OCI-LY7 (cell line): ENCODE data around the gene CISTR. TPM values are rescaled to one million over a fixed set of nuclear protein-coding genes. Genes with fewer than 3 reads are reported as not detected.
"Not testable (repeated sequence)": the region's sequence is repeated elsewhere in the genome, so short reads cannot be mapped to it uniquely, and the experiment has no call there.

ENCODE experiments used
- BruUV-seq: library from RNA; stranded (reverse); fragments of 400-500 nt; replicated peaks from 2 replicates; lab custom pipeline; 2021; lab: Mats Ljungman, UMichigan
- CTCF ChIA-PET: fragments of 300-600 bp; sonication (Branson Sonifier 250); formaldehyde crosslinking; loops from one replicate; lab custom pipeline; 2022; ENCODE audit warnings: antibody characterized with exemption; ENCODE audit not compliant: unreplicated experiment; lab: Charles Lee
- POLR2A ChIA-PET: fragments of 300-600 bp; sonication (Branson Sonifier 250); formaldehyde crosslinking; loops from one replicate; lab custom pipeline; 2022; ENCODE audit warnings: antibody characterized with exemption; lab: Charles Lee
- DNase-seq: peaks from one replicate; pipeline ENCODE4 v3.0.0-alpha.2; 2015; ENCODE audit warnings: low spot score
- H2AFZ ChIP-seq: fragments of 200-600 bp; sonication (generic), shearing (Covaris generic); 2 replicates; pipeline ENCODE4 v1.6.1; 2014; ENCODE audit warnings: mild to moderate bottlenecking, antibody characterized with exemption, low read length, moderate library complexity
- H3K27ac ChIP-seq: fragments of 200-600 bp; sonication (generic); 2 replicates; pipeline ENCODE4 v1.5.1; 2014; ENCODE audit warnings: mixed run types, low read depth, mild to moderate bottlenecking, moderate library complexity, low read length, inconsistent platforms; ENCODE audit not compliant: poor library complexity, severe bottlenecking
- H3K36me3 ChIP-seq: fragments of 200-600 bp; sonication (generic); 2 replicates; pipeline ENCODE4 v1.6.1; 2014; ENCODE audit warnings: mild to moderate bottlenecking, antibody characterized with exemption, low read length, moderate library complexity, mixed read lengths; ENCODE audit not compliant: insufficient read depth
- H3K4me1 ChIP-seq: fragments of 200-600 bp; sonication (generic); 2 replicates; pipeline ENCODE4 v1.5.1; 2014; ENCODE audit warnings: mild to moderate bottlenecking, low read length; ENCODE audit not compliant: insufficient read depth, poor library complexity, severe bottlenecking
- H3K4me2 ChIP-seq: fragments of 200-600 bp; sonication (generic); 2 replicates; pipeline ENCODE4 v1.6.1; 2014; ENCODE audit warnings: mild to moderate bottlenecking, low read length
- H3K4me3 ChIP-seq: fragments of 200-600 bp; sonication (generic); 2 replicates; pipeline ENCODE4 v1.5.1; 2014; ENCODE audit warnings: mild to moderate bottlenecking, low read depth, low read length; ENCODE audit not compliant: poor library complexity, severe bottlenecking
- H3K79me2 ChIP-seq: fragments of 200-600 bp; sonication (generic); 2 replicates; pipeline ENCODE4 v1.6.1; 2016; ENCODE audit warnings: low read depth, mild to moderate bottlenecking, low read length, moderate library complexity, mixed read lengths; ENCODE audit not compliant: insufficient read depth
- H3K9me2 ChIP-seq: fragments of 200-600 bp; sonication (generic); 2 replicates; pipeline ENCODE4 v1.6.1; 2016; ENCODE audit warnings: mild to moderate bottlenecking, low read length, mixed read lengths; ENCODE audit not compliant: insufficient read depth
- H3K9me3 ChIP-seq: fragments of 200-600 bp; sonication (generic); 2 replicates; pipeline ENCODE4 v1.6.1; 2014; ENCODE audit warnings: mild to moderate bottlenecking, mixed run types, low read length, mixed read lengths
- H4K20me1 ChIP-seq: fragments of 200-600 bp; sonication (generic); 2 replicates; pipeline ENCODE4 v1.6.1; 2014; ENCODE audit warnings: mild to moderate bottlenecking, antibody characterized with exemption, low read length, moderate library complexity, mixed read lengths; ENCODE audit not compliant: insufficient read depth
- EZH2phosphoT487 ChIP-seq: fragments of 200-600 bp; sonication (generic); IDR thresholded peaks from 2 replicates; pipeline ENCODE4 v1.6.1; 2018; ENCODE audit warnings: low read depth, borderline replicate concordance, mild to moderate bottlenecking, mixed run types, antibody characterized with exemption, low read length, moderate library complexity, mixed read lengths
- intact Hi-C: fragments of 100-400 bp; cut with micrococcal nuclease; formaldehyde crosslinking; loops from one replicate; pipeline ENCODE4 v1.10.0; 2022; ENCODE audit not compliant: unreplicated experiment
- total RNA-seq, 2 experiments: library from RNA; depleted of rRNA in 1 of 2; stranded (reverse); fragments of >200 nt in 1 of 2; shearing (Covaris generic) in 1 of 2; gene quantifications; 2 replicates each; pipeline ENCODE4 v1.2.3, GENCODE V29; 2014 to 2022
- TF ChIP-seq, protein P1 (sequence below): fragments of 200-600 bp; sonication (generic); conservative IDR thresholded peaks from 2 replicates; pipeline ENCODE4 v1.5.1; 2014; ENCODE audit warnings: mild to moderate bottlenecking, antibody characterized with exemption, low read length, moderate library complexity, mixed read lengths

The CISTR gene
- total RNA-seq, 2 experiments from 2014 or later, result 0.76 to 1.3 TPM

DNA sequence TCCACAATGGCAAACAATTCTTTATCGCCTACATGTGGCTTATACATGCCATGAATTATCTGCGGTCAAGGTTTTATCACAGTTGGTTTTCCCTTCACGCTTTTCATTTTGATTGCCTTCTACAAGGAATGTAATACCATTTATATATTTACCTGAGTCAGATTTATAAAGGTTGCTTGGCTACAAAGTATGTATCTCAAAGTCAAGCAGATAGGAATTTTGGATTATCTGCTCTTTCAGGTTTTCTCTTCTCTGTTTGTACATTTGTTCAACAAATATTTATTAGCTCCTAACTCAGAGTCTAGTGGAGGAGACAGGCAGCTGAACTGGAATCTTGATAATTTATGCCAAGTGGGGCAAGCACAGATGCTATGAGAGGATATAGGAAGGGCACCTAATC, 28.5 kb upstream of the CISTR start:
- POLR2A ChIA-PET, result interaction anchor here (1.7 kb wide), 1 partner anchor 46 kb away, joined by 3 read pairs; no protein-coding TSS in a partner anchor
- Histone ChIP-seq H3K79me2 (no peaks in the 10 kb centered on the region), H3K9me2 (no peaks in the 10 kb centered on the region), H4K20me1 (no peaks in the 10 kb centered on the region), H3K9me3 (no peaks in the 10 kb centered on the region), H3K27ac (no peak overlapping the region), H2AFZ (no peak overlapping the region), H3K4me2 (no peak overlapping the region), H3K36me3 (0 out of 2 replicates have a peak, but pooled peaks cover 7% of the 10 kb centered on the region), H3K4me1 (peaks cover 3% of the 10 kb centered on the region), H3K4me3 (no peak overlapping the region)
- no peak for TF ChIP-seq EZH2phosphoT487
- TF ChIP-seq, protein P1, sequence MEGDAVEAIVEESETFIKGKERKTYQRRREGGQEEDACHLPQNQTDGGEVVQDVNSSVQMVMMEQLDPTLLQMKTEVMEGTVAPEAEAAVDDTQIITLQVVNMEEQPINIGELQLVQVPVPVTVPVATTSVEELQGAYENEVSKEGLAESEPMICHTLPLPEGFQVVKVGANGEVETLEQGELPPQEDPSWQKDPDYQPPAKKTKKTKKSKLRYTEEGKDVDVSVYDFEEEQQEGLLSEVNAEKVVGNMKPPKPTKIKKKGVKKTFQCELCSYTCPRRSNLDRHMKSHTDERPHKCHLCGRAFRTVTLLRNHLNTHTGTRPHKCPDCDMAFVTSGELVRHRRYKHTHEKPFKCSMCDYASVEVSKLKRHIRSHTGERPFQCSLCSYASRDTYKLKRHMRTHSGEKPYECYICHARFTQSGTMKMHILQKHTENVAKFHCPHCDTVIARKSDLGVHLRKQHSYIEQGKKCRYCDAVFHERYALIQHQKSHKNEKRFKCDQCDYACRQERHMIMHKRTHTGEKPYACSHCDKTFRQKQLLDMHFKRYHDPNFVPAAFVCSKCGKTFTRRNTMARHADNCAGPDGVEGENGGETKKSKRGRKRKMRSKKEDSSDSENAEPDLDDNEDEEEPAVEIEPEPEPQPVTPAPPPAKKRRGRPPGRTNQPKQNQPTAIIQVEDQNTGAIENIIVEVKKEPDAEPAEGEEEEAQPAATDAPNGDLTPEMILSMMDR, result no peak
- CTCF ChIA-PET, result no interaction called here
- no TSS peak for BruUV-seq
- intact Hi-C loops, result no loop called here
- DNase-seq, result no peak

DNA sequence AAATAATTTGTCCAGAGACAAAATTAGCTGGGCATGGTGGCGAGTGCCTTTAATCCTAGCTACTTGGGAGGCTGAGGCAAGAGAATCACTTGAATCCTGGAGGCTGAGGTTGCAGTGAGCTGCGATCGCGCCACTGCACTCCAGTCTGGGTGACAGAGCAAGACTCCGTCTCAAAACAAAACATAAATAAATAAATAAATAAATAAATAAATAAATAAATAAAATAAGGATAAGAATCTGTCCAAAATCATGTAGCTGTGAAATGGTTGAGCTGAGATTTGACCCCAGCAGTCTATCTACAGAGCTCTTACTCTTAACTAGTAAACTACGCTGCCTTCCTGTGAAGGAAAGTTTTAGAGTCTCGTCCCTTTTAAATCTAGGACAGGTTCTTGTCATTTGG, 27.9 kb upstream of the CISTR start:
- intact Hi-C loops, H3K79me2 ChIP-seq, H3K36me3 ChIP-seq, H3K4me3 ChIP-seq, DNase-seq, H3K4me1 ChIP-seq, H3K27ac ChIP-seq, H3K9me3 ChIP-seq, H3K9me2 ChIP-seq, H4K20me1 ChIP-seq, BruUV-seq, H2AFZ ChIP-seq, H3K4me2 ChIP-seq: not testable (repeated sequence)
- POLR2A ChIA-PET, result interaction anchor here (0.5 to 1.7 kb wide), 4 partner anchors 11 to 274 kb away, joined by 3 to 4 read pairs (median 4); partner anchors contain the start of gene HOXC4
- CTCF ChIA-PET, result interaction anchor here (0.5 to 1.1 kb wide), 2 partner anchors 9 to 151 kb away, joined by 3 read pairs; no protein-coding TSS in a partner anchor

DNA sequence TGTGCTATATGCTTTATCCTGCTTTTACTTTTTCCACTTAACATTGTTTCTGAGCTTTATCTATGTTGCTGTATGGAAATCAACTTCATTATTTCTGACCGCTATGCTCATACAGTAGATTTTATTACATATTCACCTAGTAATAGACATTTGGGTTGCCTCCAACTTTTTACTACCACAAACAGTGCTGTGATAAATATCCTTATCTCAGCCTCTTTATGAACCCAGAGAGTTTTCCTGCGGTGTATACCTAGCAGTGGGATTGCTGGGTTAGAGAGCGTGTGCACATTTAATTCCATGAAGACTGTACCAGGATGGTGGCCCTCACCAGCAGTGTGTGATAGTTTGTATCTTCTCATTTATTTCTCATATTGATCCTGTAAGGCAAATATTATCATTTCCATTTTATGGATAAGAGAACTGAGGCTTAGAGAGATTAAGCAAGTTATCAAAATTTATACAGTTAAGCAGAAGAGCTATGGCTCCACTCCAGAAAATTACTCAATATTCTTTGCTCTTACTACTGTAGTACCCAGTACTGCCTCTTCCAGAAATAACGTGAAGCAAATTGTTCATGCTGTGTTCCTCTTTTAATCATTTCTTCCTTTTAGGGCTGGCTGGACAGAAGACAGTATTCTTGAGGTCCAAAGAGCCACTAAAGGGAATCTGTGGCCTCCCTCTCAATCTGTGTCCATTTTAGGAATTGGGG, 26.3 kb upstream of the CISTR start:
- Histone ChIP-seq H2AFZ (no peak overlapping the region), H3K4me3 (no peak overlapping the region), H4K20me1 (no peaks in the 10 kb centered on the region), H3K4me2 (no peak overlapping the region), H3K27ac (no peak overlapping the region), H3K36me3 (peaks cover 14% of the 10 kb centered on the region), H3K9me3 (no peaks in the 10 kb centered on the region), H3K9me2 (no peaks in the 10 kb centered on the region), H3K79me2 (no peaks in the 10 kb centered on the region), H3K4me1 (peaks cover 3% of the 10 kb centered on the region)
- TF ChIP-seq, protein P1, result no peak
- TF ChIP-seq EZH2phosphoT487, result no peak
- POLR2A ChIA-PET, result no interaction called here
- CTCF ChIA-PET, result no interaction called here
- intact Hi-C loops, result no loop called here
- no TSS peak for BruUV-seq
- DNase-seq, result no peak
